ENCODE data around the gene EZR.

- no peak for TF ChIP-seq POLR2A (IDR thresholded peaks at IDR 0.05; ENCODE audit: borderline replicate concordance, extremely low read depth, insufficient read depth, insufficient read length)
- TF ChIP-seq EGR1 (IDR thresholded peaks at IDR 0.05; ENCODE audit: low read depth), result no peak
- TF ChIP-seq MAX (IDR thresholded peaks at IDR 0.05), result no peak
- no peak for TF ChIP-seq CTCF (IDR thresholded peaks at IDR 0.05 in 2 of 3, conservative IDR thresholded peaks at IDR 0.05 in 1 of 3; ENCODE audit: borderline replicate concordance in 1 of 3, insufficient read depth in 1 of 3, low read depth in 2 of 3, low read length in 2 of 3)
- no peak for TF ChIP-seq POLR2AphosphoS5 (IDR thresholded peaks at IDR 0.05; ENCODE audit: low read depth, low read length)
Observed at GRCh38 chr6:158759966-158760617, 59.1 kb downstream of the EZR start.

All from HCT116 (cell line).